A673 (cell line): ENCODE results near the gene THNSL1. TPM values are rescaled to one million over a fixed set of nuclear protein-coding genes. Genes with fewer than 3 reads are reported as not detected.

Experiments used
- BruUV-seq: library from RNA; stranded (reverse); fragments of 400-500 nt; replicated peaks from 2 replicates; lab custom pipeline; 2021; lab: Mats Ljungman, UMichigan
- CTCF ChIA-PET: fragments of 300-600 bp; sonication (Branson Sonifier 250); formaldehyde crosslinking; loops from one replicate; lab custom pipeline; 2022; ENCODE audit warnings: antibody characterized with exemption; lab: Charles Lee
- POLR2A ChIA-PET: fragments of 300-600 bp; sonication (Branson Sonifier 250); formaldehyde crosslinking; loops from one replicate; lab custom pipeline; 2022; ENCODE audit warnings: antibody characterized with exemption; ENCODE audit not compliant: low non-redundant PET; lab: Charles Lee
- DNase-seq: peaks from one replicate; pipeline ENCODE4 v3.0.0-alpha.2; 2015; ENCODE audit warnings: low spot score
- H3K27ac ChIP-seq: fragments of 200-600 bp; sonication (generic); 2 replicates; pipeline ENCODE4 v1.5.1; 2016; ENCODE audit warnings: mixed run types, low read depth, mild to moderate bottlenecking, mixed read lengths, antibody characterized with exemption, low read length; ENCODE audit not compliant: poor library complexity, severe bottlenecking
- H3K27me3 ChIP-seq: fragments of 200-600 bp; sonication (generic); replicated peaks from 2 replicates; pipeline ENCODE4 v1.6.1; 2017; ENCODE audit warnings: mixed run types, low read depth, mild to moderate bottlenecking, mixed read lengths, antibody characterized with exemption, low read length; ENCODE audit not compliant: insufficient read depth, poor library complexity
- H3K36me3 ChIP-seq: fragments of 200-600 bp; sonication (generic); 2 replicates; pipeline ENCODE4 v1.6.1; 2016; ENCODE audit warnings: mixed run types, mild to moderate bottlenecking, mixed read lengths, antibody characterized with exemption, low read length; ENCODE audit not compliant: insufficient read depth, poor library complexity, severe bottlenecking
- H3K4me1 ChIP-seq: fragments of 200-600 bp; sonication (generic); 2 replicates; pipeline ENCODE4 v1.6.1; 2017; ENCODE audit warnings: mixed run types, mild to moderate bottlenecking, mixed read lengths, antibody characterized with exemption, low read length; ENCODE audit not compliant: insufficient read depth, poor library complexity, severe bottlenecking
- H3K4me3 ChIP-seq: fragments of 200-600 bp; sonication (generic); 2 replicates; pipeline ENCODE4 v1.5.1; 2016; ENCODE audit warnings: low read depth, mixed run types, mild to moderate bottlenecking, mixed read lengths, low read length; ENCODE audit not compliant: poor library complexity, severe bottlenecking
- H3K9me3 ChIP-seq: fragments of 200-600 bp; sonication (generic); 2 replicates; pipeline ENCODE4 v1.6.1; 2016; ENCODE audit warnings: mixed run types, low read depth, mild to moderate bottlenecking, mixed read lengths, antibody characterized with exemption, low read length; ENCODE audit not compliant: poor library complexity, severe bottlenecking
- EZH2 ChIP-seq: fragments of 200-600 bp; sonication (generic); IDR thresholded peaks from 2 replicates; pipeline ENCODE4 v1.6.1; 2017; ENCODE audit warnings: borderline replicate concordance, low read depth, mild to moderate bottlenecking, mixed read lengths, antibody characterized with exemption, low read length; ENCODE audit not compliant: poor library complexity, severe bottlenecking
- intact Hi-C: fragments of 100-400 bp; cut with micrococcal nuclease; formaldehyde crosslinking; loops from one replicate; pipeline ENCODE4 v1.10.0; 2022; ENCODE audit not compliant: unreplicated experiment
- total RNA-seq: library from RNA; stranded (reverse); gene quantifications from 2 replicates; pipeline ENCODE4 v1.2.3, GENCODE V29; 2021
- TF ChIP-seq, protein P1 (sequence below): fragments of 300-800, 200-600 bp; sonication (generic); conservative IDR thresholded peaks from 2 replicates; pipeline ENCODE4 v1.5.1; 2017; ENCODE audit warnings: low read depth, mild to moderate bottlenecking, antibody characterized with exemption, low read length, moderate library complexity, mixed read lengths

Gene THNSL1
- total RNA-seq, 1 experiment from 2014 or later: 7.1 TPM

DNA sequence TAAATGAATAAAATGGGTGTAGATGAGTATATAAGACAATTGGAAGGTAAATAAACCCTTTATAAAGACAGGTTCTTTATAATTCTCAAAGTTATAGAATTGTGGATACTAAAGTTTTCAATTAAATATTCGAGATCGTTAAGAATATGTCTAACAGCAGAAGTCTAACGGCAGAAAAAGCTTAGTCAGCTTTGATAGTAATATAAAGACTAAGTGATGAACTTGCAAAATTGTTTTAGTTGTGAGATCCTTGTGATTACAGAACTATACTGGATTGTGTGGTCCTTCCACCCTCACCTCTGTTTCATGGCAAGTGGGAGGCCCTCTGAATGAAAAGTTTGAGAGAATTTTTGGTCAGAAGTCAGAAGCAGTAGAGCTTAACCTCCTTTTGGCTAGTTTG lies 2.3 kb downstream of the THNSL1 start:
- H3K4me1 ChIP-seq: peaks cover 6% of the 10 kb centered on the region
- intact Hi-C loops: loop anchor here (10.0 kb wide), 1 partner anchor 164 kb away; no protein-coding TSS in a partner anchor
- no peak overlapping the region for H3K27ac ChIP-seq
- no peaks in the 10 kb centered on the region for H3K9me3 ChIP-seq
- DNase-seq: no peak
- no TSS peak for BruUV-seq
- TF ChIP-seq, protein P1, sequence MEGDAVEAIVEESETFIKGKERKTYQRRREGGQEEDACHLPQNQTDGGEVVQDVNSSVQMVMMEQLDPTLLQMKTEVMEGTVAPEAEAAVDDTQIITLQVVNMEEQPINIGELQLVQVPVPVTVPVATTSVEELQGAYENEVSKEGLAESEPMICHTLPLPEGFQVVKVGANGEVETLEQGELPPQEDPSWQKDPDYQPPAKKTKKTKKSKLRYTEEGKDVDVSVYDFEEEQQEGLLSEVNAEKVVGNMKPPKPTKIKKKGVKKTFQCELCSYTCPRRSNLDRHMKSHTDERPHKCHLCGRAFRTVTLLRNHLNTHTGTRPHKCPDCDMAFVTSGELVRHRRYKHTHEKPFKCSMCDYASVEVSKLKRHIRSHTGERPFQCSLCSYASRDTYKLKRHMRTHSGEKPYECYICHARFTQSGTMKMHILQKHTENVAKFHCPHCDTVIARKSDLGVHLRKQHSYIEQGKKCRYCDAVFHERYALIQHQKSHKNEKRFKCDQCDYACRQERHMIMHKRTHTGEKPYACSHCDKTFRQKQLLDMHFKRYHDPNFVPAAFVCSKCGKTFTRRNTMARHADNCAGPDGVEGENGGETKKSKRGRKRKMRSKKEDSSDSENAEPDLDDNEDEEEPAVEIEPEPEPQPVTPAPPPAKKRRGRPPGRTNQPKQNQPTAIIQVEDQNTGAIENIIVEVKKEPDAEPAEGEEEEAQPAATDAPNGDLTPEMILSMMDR: no peak
- POLR2A ChIA-PET: no interaction called here
- no peaks in the 10 kb centered on the region for H3K27me3 ChIP-seq
- CTCF ChIA-PET: no interaction called here
- H3K4me3 ChIP-seq: no peak overlapping the region
- no peaks in the 10 kb centered on the region for H3K36me3 ChIP-seq

- TF ChIP-seq, protein P1: no peak
- no peak for TF ChIP-seq EZH2
- POLR2A ChIA-PET: no interaction called here
- BruUV-seq: no TSS peak
- CTCF ChIA-PET: no interaction called here
- no peaks in the 10 kb centered on the region for H3K36me3 ChIP-seq
- H3K27ac ChIP-seq: no peak overlapping the region
- no peaks in the 10 kb centered on the region for H3K27me3 ChIP-seq
- no peak overlapping the region for H3K4me3 ChIP-seq
- intact Hi-C loops: loop anchor here (10.0 kb wide), 1 partner anchor 202 kb away; no protein-coding TSS in a partner anchor
- no peak for DNase-seq
- no peaks in the 10 kb centered on the region for H3K9me3 ChIP-seq
- H3K4me1 ChIP-seq: no peaks in the 10 kb centered on the region
Observed at GRCh38 chr10:25023278-25023677, 6.9 kb downstream of the THNSL1 start.

- no peaks in the 10 kb centered on the region for H3K9me3 ChIP-seq
- ChIA-PET CTCF (interaction anchor here (1.1 kb wide), 1 partner anchor 381 kb away, joined by 3 read pairs; no protein-coding TSS in a partner anchor), POLR2A (no interaction called here)
- no peaks in the 10 kb centered on the region for H3K36me3 ChIP-seq
- intact Hi-C loops: loop anchor here (10.0 kb wide), 1 partner anchor 200 kb away; no protein-coding TSS in a partner anchor
- H3K27ac ChIP-seq: no peak overlapping the region
- no peaks in the 10 kb centered on the region for H3K27me3 ChIP-seq
- no peak overlapping the region for H3K4me3 ChIP-seq
- no peaks in the 10 kb centered on the region for H3K4me1 ChIP-seq
- no peak for TF ChIP-seq EZH2
- TF ChIP-seq, protein P1: no peak
- no peak for DNase-seq
- BruUV-seq: no TSS peak
Observed at GRCh38 chr10:25024528-25024927, 8.1 kb downstream of the THNSL1 start.
